Pancreas (tissue), 10 donors: ENCODE data around the gene FBF1. TPM values are rescaled to one million over a fixed set of nuclear protein-coding genes. Genes with fewer than 3 reads are reported as not detected.
A peak's percentile ranks its signal among the peaks of the same experiment; 100 is the strongest.
"Not testable (repeated sequence)": the region's sequence is repeated elsewhere in the genome, so short reads cannot be mapped to it uniquely, and the experiment has no call there.

ENCODE experiments used
- ATAC-seq, 4 donors: fragments of 200-7000 bp; cut with Tn5 transposase; one replicate each; pipeline versions ENCODE4 v1.8.0 to v1.9.1; 2020; ENCODE audit warnings: mild to moderate bottlenecking in 4 of 4, moderate library complexity in 4 of 4
- DNase-seq, 6 donors: peaks; one replicate each; pipeline ENCODE4 v3.0.0-alpha.2; 2020
- FAIRE-seq: peaks from 2 replicates; lab custom pipeline; 2012; peaks lifted over from hg19 to GRCh38; lab: Jason Lieb, UNC
- H3K27ac ChIP-seq, 4 donors: fragments of 200-600 bp; sonication (generic); 1 replicate in 3 of 4; 2 replicates in 1 of 4; pipeline versions ENCODE4 v1.5.0 to v1.8.0; 2020
- H3K27me3 ChIP-seq, 4 donors: fragments of 200-600 bp; one replicate each; pipeline ENCODE4 v1.8.0; 2021
- H3K36me3 ChIP-seq, 3 donors: fragments of 200-600 bp; sonication (generic) in 1 of 3; one replicate each; pipeline versions ENCODE4 v1.5.0 to v1.8.0; 2020 to 2021
- H3K4me1 ChIP-seq, 3 donors: fragments of 200-600 bp; one replicate each; pipeline ENCODE4 v1.8.0; 2021
- H3K4me3 ChIP-seq, 4 donors: fragments of 200-600 bp; sonication (generic) in 2 of 4; one replicate each; pipeline versions ENCODE4 v1.5.0 to v1.8.0; 2020 to 2021
- H3K9me3 ChIP-seq, 4 donors: fragments of 200-600 bp; one replicate each; pipeline ENCODE4 v1.8.0; 2021
- CTCF ChIP-seq, 4 donors: fragments of 200-600 bp; sonication (generic) in 3 of 4; IDR thresholded peaks; one replicate each; pipeline versions ENCODE4 v1.5.0 to v1.8.0; 2021; ENCODE audit warnings: antibody characterized with exemption in 4 of 4
- WGBS, 2 donors: extraction: QIAGEN DNeasy Blood & Tissue Kit; methylation state at CpG; one replicate each; pipeline ENCODE4 v1.1.7; 2013; 5-methylcytosine and 5-hydroxymethylcytosine counted together
- intact Hi-C, 3 donors: fragments of 100-400 bp; cut with DNase I; formaldehyde crosslinking; loops; one replicate each; pipeline versions ENCODE4 v1.11.1 to v1.14.2; 2022
- polyA plus RNA-seq, 2 donors: library from polyadenylated mRNA; stranded (reverse); fragments of 200-250 nt; gene quantifications; one replicate each; pipeline ENCODE4 v1.2.3, GENCODE V29; 2013
- total RNA-seq, 6 donors: library from RNA; stranded (reverse); fragmentation: NEBNext Ultra II Directional in 4 of 6; extraction: Animal tissue kit (Norgen Biotek cat#: 25700) in 4 of 6; gene quantifications; one replicate each; pipeline versions ENCODE4 v1.2.1 to v1.2.4, GENCODE V29; 2021 to 2023
- donor health status: healthy with polysubstance abuse.
- donor health status: DM: no; HTN: no; CAD: no; lungs with moderate emphysema.
- donor health status: DM: no; HTN: no; CAD: no.
- donor health status: control.
- donor health status: control.
- donor health status: Bipolar disorder and iron deficiency.
- donor health status: DM: yes; HTN: yes; CAD: no.
- donor health status: DM: no; HTN: no; CAD: no.
- donor health status: DM: no; HTN: no; CAD: no.
- donor health status: DM: yes; HTN: yes; CAD: no.

Gene FBF1
- total and polyA plus RNA-seq, 8 donors = 2.4 to 24.8 (median 4.5) TPM

- no peak overlapping the region for H3K27ac ChIP-seq
- no peaks in the 10 kb centered on the region for H3K9me3 ChIP-seq
- H3K27me3 ChIP-seq = no peaks in the 10 kb centered on the region
- H3K36me3 ChIP-seq = no peaks in the 10 kb centered on the region
- ATAC-seq = no peak
- intact Hi-C loops = no loop called here
- TF ChIP-seq CTCF (IDR thresholded peaks at IDR 0.05) = no peak
- FAIRE-seq = no peak
- peaks cover 6 to 8% (median 7%) of the 10 kb centered on the region in 3 donors for H3K4me1 ChIP-seq
- no peak overlapping the region for H3K4me3 ChIP-seq
- peak in 2 of 6 donors; percentile 21 to 60 for DNase-seq
- 89 to 90% methylated on average over 30 to 32 of the region's 32 CpGs for WGBS, 2 donors
Measured at GRCh38 chr17:75891605-75892555, 49.0 kb downstream of the FBF1 start.

- Histone ChIP-seq H3K27ac (no peak overlapping the region), H3K9me3 (no peaks in the 10 kb centered on the region), H3K27me3 (no peaks in the 10 kb centered on the region), H3K4me3 (no peak overlapping the region), H3K4me1 (peaks cover 6 to 8% (median 7%) of the 10 kb centered on the region in 3 donors), H3K36me3 (no peaks in the 10 kb centered on the region)
- intact Hi-C loops = no loop called here
- DNase-seq (peak in 1 of 6 donors; percentile 8), ATAC-seq (no peak), FAIRE-seq (no peak)
- TF ChIP-seq CTCF (IDR thresholded peaks at IDR 0.05) = no peak
- 92 to 93% methylated on average over 28 to 31 of the region's 31 CpGs for WGBS, 2 donors
Measured at GRCh38 chr17:75891022-75891604, 49.7 kb downstream of the FBF1 start.

GRCh38 chr17:75889454-75889853 is 51.4 kb downstream of the FBF1 start:
- no peak for DNase-seq
- TF ChIP-seq CTCF (IDR thresholded peaks at IDR 0.05) = no peak
- Histone ChIP-seq H3K27ac (no peak overlapping the region), H3K4me3 (no peak overlapping the region), H3K27me3 (no peaks in the 10 kb centered on the region), H3K36me3 (no peaks in the 10 kb centered on the region), H3K9me3 (no peaks in the 10 kb centered on the region), H3K4me1 (no peaks in the 10 kb centered on the region)
- intact Hi-C loops = no loop called here
- 76 to 90% methylated on average over 6 of the region's 6 CpGs for WGBS, 2 donors
- no peak for FAIRE-seq
- no peak for ATAC-seq

- 83 to 84% methylated on average over 6 of the region's 6 CpGs for WGBS, 2 donors
- Histone ChIP-seq H3K27me3 (no peaks in the 10 kb centered on the region), H3K4me3 (no peak overlapping the region), H3K4me1 (no peaks in the 10 kb centered on the region), H3K36me3 (no peaks in the 10 kb centered on the region), H3K27ac (no peak overlapping the region), H3K9me3 (no peaks in the 10 kb centered on the region)
- TF ChIP-seq CTCF (IDR thresholded peaks at IDR 0.05) = no peak
- intact Hi-C loops = no loop called here
- ATAC-seq = no peak
- no peak for FAIRE-seq
- DNase-seq = peak in 1 of 6 donors; percentile 36
Measured at GRCh38 chr17:75888484-75888883, 52.4 kb downstream of the FBF1 start.

- H3K9me3 ChIP-seq, FAIRE-seq, H3K36me3 ChIP-seq, H3K4me3 ChIP-seq, H3K27ac ChIP-seq, H3K4me1 ChIP-seq, DNase-seq, H3K27me3 ChIP-seq, ATAC-seq, intact Hi-C loops: not testable (repeated sequence)
- 82 to 86% methylated on average over 9 of the region's 9 CpGs for WGBS, 2 donors
Measured at GRCh38 chr17:75885860-75886259, 55.0 kb downstream of the FBF1 start.
